ENCODE results near the gene FBXO38.

- TF ChIP-seq CTCF (IDR thresholded peaks at IDR 0.05) (no peak), EZH2 (IDR thresholded peaks at IDR 0.05; ENCODE audit: borderline replicate concordance, insufficient read depth, low read depth, low read length, poor library complexity, severe bottlenecking) (no peak)
Measured at GRCh38 chr5:148376198-148376597, 7.6 kb upstream of the FBXO38 start.
